ENCODE measurements around the gene ATG3. TPM values are rescaled to one million over a fixed set of nuclear protein-coding genes. Genes with fewer than 3 reads are reported as not detected.

ATG3 gene
- total RNA-seq, 1 donor from 2014 or later, result 49.7 TPM

DNA sequence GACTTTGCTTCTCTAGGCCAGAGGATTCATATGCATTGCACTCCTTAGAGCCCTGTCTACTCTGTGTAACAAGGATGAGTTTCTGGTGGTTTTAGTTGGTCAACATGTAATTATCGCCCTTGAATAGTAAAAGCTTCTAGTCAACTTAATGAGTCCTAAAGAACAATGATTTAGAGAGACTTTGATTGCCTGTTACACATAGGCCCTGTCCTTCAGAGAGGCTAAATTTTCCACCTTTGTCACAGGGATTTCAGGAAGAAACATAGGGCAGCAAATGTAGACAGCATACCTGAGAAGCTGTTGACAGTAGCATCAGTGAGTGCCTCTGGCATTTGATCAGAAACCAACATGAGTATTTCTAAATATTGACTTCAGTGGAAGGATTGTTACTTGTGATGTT is 69.6 kb downstream of the ATG3 start:
- TF ChIP-seq, protein P1, sequence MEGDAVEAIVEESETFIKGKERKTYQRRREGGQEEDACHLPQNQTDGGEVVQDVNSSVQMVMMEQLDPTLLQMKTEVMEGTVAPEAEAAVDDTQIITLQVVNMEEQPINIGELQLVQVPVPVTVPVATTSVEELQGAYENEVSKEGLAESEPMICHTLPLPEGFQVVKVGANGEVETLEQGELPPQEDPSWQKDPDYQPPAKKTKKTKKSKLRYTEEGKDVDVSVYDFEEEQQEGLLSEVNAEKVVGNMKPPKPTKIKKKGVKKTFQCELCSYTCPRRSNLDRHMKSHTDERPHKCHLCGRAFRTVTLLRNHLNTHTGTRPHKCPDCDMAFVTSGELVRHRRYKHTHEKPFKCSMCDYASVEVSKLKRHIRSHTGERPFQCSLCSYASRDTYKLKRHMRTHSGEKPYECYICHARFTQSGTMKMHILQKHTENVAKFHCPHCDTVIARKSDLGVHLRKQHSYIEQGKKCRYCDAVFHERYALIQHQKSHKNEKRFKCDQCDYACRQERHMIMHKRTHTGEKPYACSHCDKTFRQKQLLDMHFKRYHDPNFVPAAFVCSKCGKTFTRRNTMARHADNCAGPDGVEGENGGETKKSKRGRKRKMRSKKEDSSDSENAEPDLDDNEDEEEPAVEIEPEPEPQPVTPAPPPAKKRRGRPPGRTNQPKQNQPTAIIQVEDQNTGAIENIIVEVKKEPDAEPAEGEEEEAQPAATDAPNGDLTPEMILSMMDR (IDR thresholded peaks at IDR 0.05; ENCODE audit: insufficient read depth, low read length, poor library complexity, severe bottlenecking), result no peak
- no peak for DNase-seq (ENCODE audit: low read depth)
- H3K27me3 ChIP-seq (ENCODE audit: control insufficient read depth, insufficient read depth, low read length), result no peaks in the 10 kb centered on the region
- H3K36me3 ChIP-seq (ENCODE audit: control insufficient read depth, insufficient read depth, low read length), result no peaks in the 10 kb centered on the region
- H3K4me3 ChIP-seq (ENCODE audit: low read depth, low read length), result no peak overlapping the region

DNA sequence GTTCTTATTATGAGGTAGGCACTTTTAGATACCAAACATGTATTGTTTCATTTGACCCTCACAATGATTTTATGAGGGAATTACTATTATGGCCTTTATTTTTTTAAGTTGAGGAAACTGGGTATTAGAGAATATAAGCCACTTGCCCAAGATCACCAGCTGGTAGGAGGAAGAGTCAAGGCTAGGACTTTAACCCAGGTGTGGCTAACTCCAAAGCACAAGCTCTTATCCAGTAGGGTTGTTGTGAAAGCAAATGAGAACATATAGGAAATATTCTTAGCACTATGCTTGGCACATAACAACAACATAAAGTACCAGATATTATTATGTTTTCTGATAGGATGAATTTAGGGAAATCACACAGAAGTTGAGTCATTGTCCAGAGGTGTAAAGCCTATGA is 70.4 kb downstream of the ATG3 start:
- no peak overlapping the region for H3K4me3 ChIP-seq (ENCODE audit: low read depth, low read length)
- no peaks in the 10 kb centered on the region for H3K27me3 ChIP-seq (ENCODE audit: control insufficient read depth, insufficient read depth, low read length)
- TF ChIP-seq, protein P1 (IDR thresholded peaks at IDR 0.05; ENCODE audit: insufficient read depth, low read length, poor library complexity, severe bottlenecking), result no peak
- no peak for DNase-seq (ENCODE audit: low read depth)
- no peaks in the 10 kb centered on the region for H3K36me3 ChIP-seq (ENCODE audit: control insufficient read depth, insufficient read depth, low read length)

DNA sequence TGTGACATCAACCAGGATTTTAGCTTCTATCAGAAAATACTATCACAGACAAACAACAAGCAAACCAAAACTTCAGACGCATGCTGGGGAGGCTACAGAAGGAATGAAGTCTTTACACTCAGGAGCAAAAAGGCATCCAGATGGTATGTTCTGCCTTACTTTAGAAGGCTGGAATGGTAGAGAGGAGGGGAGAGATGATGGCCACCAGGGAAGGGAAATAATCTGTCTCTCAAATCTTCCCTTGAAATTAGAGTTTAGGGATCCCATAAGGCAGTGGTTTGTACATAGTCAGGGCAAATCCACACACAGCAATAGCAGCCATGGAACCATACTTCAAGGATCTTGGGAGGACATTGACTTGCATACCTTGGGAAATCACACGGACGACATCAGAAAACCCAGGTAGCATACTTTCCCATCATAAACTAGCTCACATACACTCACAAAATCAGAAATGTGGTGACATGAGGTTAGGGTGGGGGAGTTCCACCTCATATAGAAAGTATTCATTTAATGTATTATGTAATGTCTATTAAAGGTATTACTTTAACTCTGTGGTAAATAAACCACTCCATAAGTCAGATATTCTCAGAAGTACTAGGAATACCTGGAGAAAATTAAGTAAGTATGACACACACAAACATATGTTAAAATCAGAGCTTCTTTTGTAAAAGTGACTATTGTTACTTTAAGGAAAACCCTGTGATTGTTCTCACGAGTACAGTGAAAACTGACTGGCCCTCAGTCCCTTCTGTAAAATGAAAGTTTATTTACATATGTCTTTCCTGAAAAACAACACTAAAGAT is 71.9 kb downstream of the ATG3 start:
- no peak for DNase-seq (ENCODE audit: low read depth)
- Histone ChIP-seq H3K4me3 (ENCODE audit: low read depth, low read length) (no peak overlapping the region), H3K27me3 (ENCODE audit: control insufficient read depth, insufficient read depth, low read length) (no peaks in the 10 kb centered on the region), H3K36me3 (ENCODE audit: control insufficient read depth, insufficient read depth, low read length) (no peaks in the 10 kb centered on the region)
- TF ChIP-seq, protein P1 (IDR thresholded peaks at IDR 0.05; ENCODE audit: insufficient read depth, low read length, poor library complexity, severe bottlenecking), result no peak

DNA sequence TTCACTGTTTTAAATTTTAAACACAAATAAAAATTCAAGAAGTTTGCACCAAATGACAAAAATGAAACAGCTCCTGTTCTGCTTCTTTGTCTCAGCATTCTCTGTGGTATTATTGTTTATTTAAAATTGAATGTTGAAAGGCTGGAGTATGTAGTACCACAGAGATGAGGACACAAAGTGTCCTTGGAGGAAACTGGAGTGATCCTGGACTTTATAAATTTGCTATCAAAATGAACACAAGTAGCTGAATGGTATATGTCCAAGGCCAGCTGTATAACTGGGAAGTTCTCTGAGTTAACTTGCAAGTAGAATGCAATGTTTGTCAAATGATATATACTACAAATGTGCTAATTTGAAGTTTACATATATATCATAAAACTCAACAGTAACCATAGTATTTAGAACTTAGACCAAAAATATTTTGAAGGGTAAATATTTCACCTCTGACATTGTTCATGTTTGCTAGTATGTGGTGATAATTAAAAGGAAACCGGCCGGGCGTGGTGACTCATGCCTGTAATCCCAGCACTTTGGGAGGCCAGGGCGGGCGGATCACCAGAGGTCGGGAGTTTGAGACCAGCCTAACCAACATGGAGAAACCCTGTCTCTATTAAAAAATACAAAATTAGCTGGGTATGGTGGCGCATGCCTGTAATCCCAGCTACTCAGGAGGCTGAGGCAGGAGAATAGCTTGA is 74.8 kb downstream of the ATG3 start:
- TF ChIP-seq, protein P1 (IDR thresholded peaks at IDR 0.05; ENCODE audit: insufficient read depth, low read length, poor library complexity, severe bottlenecking), result no peak
- no peaks in the 10 kb centered on the region for H3K36me3 ChIP-seq (ENCODE audit: control insufficient read depth, insufficient read depth, low read length)
- DNase-seq (ENCODE audit: low read depth), result no peak

DNA sequence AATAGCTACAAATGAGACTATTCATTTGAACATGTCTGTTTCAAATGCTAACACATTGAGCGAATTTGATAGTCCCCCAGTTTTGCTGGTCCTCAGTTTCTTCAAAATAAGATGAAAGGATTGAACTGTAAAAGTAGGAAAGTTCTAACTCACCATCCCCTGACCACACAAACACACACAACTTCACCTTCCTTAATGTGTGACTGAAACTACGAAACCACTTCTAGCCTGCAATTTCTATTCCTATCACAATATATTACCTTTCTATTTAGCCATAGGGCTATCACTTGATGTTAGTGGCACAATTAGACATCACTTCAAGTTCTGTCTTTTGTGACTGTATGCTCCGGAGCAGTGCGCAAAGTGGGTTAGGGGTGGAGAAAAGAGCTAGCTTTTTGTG is 77.4 kb downstream of the ATG3 start:
- DNase-seq (ENCODE audit: low read depth), result no peak
- H3K4me3 ChIP-seq (ENCODE audit: low read depth, low read length), result no peak overlapping the region
- H3K36me3 ChIP-seq (ENCODE audit: control insufficient read depth, insufficient read depth, low read length), result no peaks in the 10 kb centered on the region
- no peaks in the 10 kb centered on the region for H3K27me3 ChIP-seq (ENCODE audit: control insufficient read depth, insufficient read depth, low read length)
- TF ChIP-seq, protein P1 (IDR thresholded peaks at IDR 0.05; ENCODE audit: insufficient read depth, low read length, poor library complexity, severe bottlenecking), result no peak

More for the DNA sequence above, 74.8 kb downstream of the ATG3 start:
- Histone ChIP-seq H3K27me3 (ENCODE audit: control insufficient read depth, insufficient read depth, low read length) (no peaks in the 10 kb centered on the region), H3K4me3 (ENCODE audit: low read depth, low read length) (no peak overlapping the region)

Measured in kidney epithelial cell (primary cell).